Prostate gland (tissue), 2 donors: ENCODE results near the gene GDF7.

Source experiments
- POLR2A ChIP-seq: fragments of 450-650 bp; IDR thresholded peaks from one replicate; pipeline ENCODE4 v1.6.1; 2016; ENCODE audit warnings: antibody characterized with exemption, mild to moderate bottlenecking
- TF ChIP-seq, protein P1 (sequence below), 4 experiments: fragments of 200-600 bp in 2 of 4; fragments of 450-650 bp in 2 of 4; sonication (generic) in 2 of 4; IDR thresholded peaks; 1 replicate in 3 of 4; 2 replicates in 1 of 4; pipeline ENCODE4 v1.5.1; 2016 to 2019; ENCODE audit warnings: antibody characterized with exemption in 4 of 4, mild to moderate bottlenecking in 2 of 4, moderate library complexity in 2 of 4

DNA sequence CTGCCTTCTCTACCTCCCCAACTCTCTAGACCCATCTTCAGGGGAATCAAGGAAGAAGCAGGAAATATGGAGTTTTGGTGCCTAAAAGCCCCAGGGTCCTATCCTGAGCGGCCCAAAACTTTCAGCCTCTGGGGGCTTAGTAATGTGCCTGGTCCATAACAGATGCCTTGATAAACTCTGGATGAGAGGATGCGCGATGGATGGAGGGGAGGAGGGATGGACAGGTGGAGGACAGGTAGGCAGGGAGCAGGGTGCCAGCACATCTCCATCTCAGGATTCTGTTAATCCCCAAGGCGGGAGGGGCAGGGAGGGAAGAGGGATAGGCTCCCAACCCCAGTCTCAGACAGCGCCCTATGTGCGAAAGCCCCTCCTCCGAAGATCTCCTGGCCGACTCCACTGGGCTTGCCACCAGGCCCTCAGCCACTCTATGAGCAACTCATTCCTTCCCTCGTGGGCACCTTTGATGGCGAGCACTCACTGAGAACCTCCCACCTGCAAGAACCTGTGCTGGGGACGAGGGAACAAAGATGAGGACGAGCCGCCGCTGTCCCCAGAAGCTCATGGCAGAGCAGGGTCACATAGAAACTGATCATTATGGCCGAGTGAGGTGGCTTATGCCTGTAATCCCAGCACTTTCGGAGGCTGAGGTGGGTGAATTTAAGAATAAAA lies 39.1 kb upstream of the GDF7 start:
- TF ChIP-seq POLR2A: no peak
- TF ChIP-seq, protein P1, sequence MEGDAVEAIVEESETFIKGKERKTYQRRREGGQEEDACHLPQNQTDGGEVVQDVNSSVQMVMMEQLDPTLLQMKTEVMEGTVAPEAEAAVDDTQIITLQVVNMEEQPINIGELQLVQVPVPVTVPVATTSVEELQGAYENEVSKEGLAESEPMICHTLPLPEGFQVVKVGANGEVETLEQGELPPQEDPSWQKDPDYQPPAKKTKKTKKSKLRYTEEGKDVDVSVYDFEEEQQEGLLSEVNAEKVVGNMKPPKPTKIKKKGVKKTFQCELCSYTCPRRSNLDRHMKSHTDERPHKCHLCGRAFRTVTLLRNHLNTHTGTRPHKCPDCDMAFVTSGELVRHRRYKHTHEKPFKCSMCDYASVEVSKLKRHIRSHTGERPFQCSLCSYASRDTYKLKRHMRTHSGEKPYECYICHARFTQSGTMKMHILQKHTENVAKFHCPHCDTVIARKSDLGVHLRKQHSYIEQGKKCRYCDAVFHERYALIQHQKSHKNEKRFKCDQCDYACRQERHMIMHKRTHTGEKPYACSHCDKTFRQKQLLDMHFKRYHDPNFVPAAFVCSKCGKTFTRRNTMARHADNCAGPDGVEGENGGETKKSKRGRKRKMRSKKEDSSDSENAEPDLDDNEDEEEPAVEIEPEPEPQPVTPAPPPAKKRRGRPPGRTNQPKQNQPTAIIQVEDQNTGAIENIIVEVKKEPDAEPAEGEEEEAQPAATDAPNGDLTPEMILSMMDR (IDR thresholded peaks at IDR 0.05): no peak
